ENCODE measurements around the gene RXFP2. TPM values are rescaled to one million over a fixed set of nuclear protein-coding genes. Genes with fewer than 3 reads are reported as not detected.

RXFP2 gene
- total RNA-seq, 1 donor from 2014 or later: not detected

- no peak overlapping the region for H3K27ac Mint-ChIP-seq
Observed at GRCh38 chr13:31703780-31704179, 35.5 kb upstream of the RXFP2 start.

GRCh38 chr13:31706105-31706504 lies 33.2 kb upstream of the RXFP2 start:
- Histone ChIP-seq H3K9me3 (ENCODE audit: low read depth) (no peaks in the 10 kb centered on the region), H3K79me2 (ENCODE audit: low read depth) (no peaks in the 10 kb centered on the region), H3F3A (ENCODE audit: low read depth) (no peaks in the 10 kb centered on the region), H4K20me1 (ENCODE audit: low read depth) (no peaks in the 10 kb centered on the region), H3K27me3 (no peaks in the 10 kb centered on the region), H3K4me2 (no peak overlapping the region), H3K9ac (no peak overlapping the region), H2AFZ (replicated peaks) (no peak overlapping the region), H3K36me3 (no peaks in the 10 kb centered on the region), H3K4me1 (no peaks in the 10 kb centered on the region), H3K27ac (no peak overlapping the region), H3K4me3 (no peak overlapping the region)
- no peaks in the 10 kb centered on the region for H3K4me1 Mint-ChIP-seq
- H3K27ac Mint-ChIP-seq: no peak overlapping the region
- TF ChIP-seq CTCF (IDR thresholded peaks at IDR 0.05) (no peak), EZH2 (IDR thresholded peaks at IDR 0.05) (no peak), EZH2phosphoT487 (IDR thresholded peaks at IDR 0.05) (no peak)
- H3K36me3 Mint-ChIP-seq: no peaks in the 10 kb centered on the region
- no peaks in the 10 kb centered on the region for H3K9me3 Mint-ChIP-seq
- no peak overlapping the region for H3K4me3 Mint-ChIP-seq
- DNase-seq (ENCODE audit: low spot score): no peak
- peaks cover 2% of the 10 kb centered on the region for H3K27me3 Mint-ChIP-seq (ENCODE audit: insufficient read depth, low read depth)

More at GRCh38 chr13:31703780-31704179, 35.5 kb upstream of the RXFP2 start:
- Histone ChIP-seq H3K27ac (no peak overlapping the region), H3K4me1 (peaks cover 7% of the 10 kb centered on the region), H3K4me3 (no peak overlapping the region), H3F3A (ENCODE audit: low read depth) (no peaks in the 10 kb centered on the region), H4K20me1 (ENCODE audit: low read depth) (no peaks in the 10 kb centered on the region), H2AFZ (replicated peaks) (no peak overlapping the region), H3K27me3 (no peaks in the 10 kb centered on the region), H3K36me3 (no peaks in the 10 kb centered on the region), H3K9ac (no peak overlapping the region), H3K79me2 (ENCODE audit: low read depth) (no peaks in the 10 kb centered on the region), H3K4me2 (no peak overlapping the region), H3K9me3 (ENCODE audit: low read depth) (no peaks in the 10 kb centered on the region)
- no peak overlapping the region for H3K4me3 Mint-ChIP-seq
- no peaks in the 10 kb centered on the region for H3K9me3 Mint-ChIP-seq
- no peaks in the 10 kb centered on the region for H3K36me3 Mint-ChIP-seq
- H3K4me1 Mint-ChIP-seq: peaks cover 2% of the 10 kb centered on the region
- no peak for TF ChIP-seq EZH2 (IDR thresholded peaks at IDR 0.05)
- TF ChIP-seq CTCF (IDR thresholded peaks at IDR 0.05): no peak
- TF ChIP-seq EZH2phosphoT487 (IDR thresholded peaks at IDR 0.05): no peak
- DNase-seq (ENCODE audit: low spot score): no peak
- H3K27me3 Mint-ChIP-seq (ENCODE audit: insufficient read depth, low read depth): peaks cover 2% of the 10 kb centered on the region

- Histone ChIP-seq H3K4me1 (no peaks in the 10 kb centered on the region), H3K4me2 (no peak overlapping the region), H3K27me3 (no peaks in the 10 kb centered on the region), H3K36me3 (no peaks in the 10 kb centered on the region), H3K9me3 (ENCODE audit: low read depth) (no peaks in the 10 kb centered on the region), H3F3A (ENCODE audit: low read depth) (no peaks in the 10 kb centered on the region), H3K9ac (no peak overlapping the region), H3K79me2 (ENCODE audit: low read depth) (no peaks in the 10 kb centered on the region), H3K4me3 (no peak overlapping the region), H2AFZ (replicated peaks) (no peak overlapping the region), H3K27ac (no peak overlapping the region), H4K20me1 (ENCODE audit: low read depth) (no peaks in the 10 kb centered on the region)
- Mint-ChIP-seq H3K36me3 (no peaks in the 10 kb centered on the region), H3K4me1 (no peaks in the 10 kb centered on the region), H3K27ac (no peak overlapping the region), H3K27me3 (ENCODE audit: insufficient read depth, low read depth) (no peaks in the 10 kb centered on the region), H3K9me3 (no peaks in the 10 kb centered on the region), H3K4me3 (no peak overlapping the region)
- TF ChIP-seq EZH2phosphoT487 (IDR thresholded peaks at IDR 0.05): no peak
- no peak for TF ChIP-seq EZH2 (IDR thresholded peaks at IDR 0.05)
- TF ChIP-seq CTCF (IDR thresholded peaks at IDR 0.05): no peak
- DNase-seq (ENCODE audit: low spot score): no peak
Observed at GRCh38 chr13:31717583-31717982, 21.7 kb upstream of the RXFP2 start.
